ENCODE measurements around the gene LRRC4C. TPM values are rescaled to one million over a fixed set of nuclear protein-coding genes. Genes with fewer than 3 reads are reported as not detected.

The LRRC4C gene
- total RNA-seq, 1 experiment from 2014 or later = not detected

GRCh38 chr11:40701027-40701426, 758.4 kb downstream of the LRRC4C start:
- CTCF ChIA-PET = no interaction called here
- no peaks in the 10 kb centered on the region for H3K36me3 ChIP-seq (ENCODE audit: low read depth, low read length)
- no peak for ATAC-seq
- TF ChIP-seq EZH2 (IDR thresholded peaks at IDR 0.05; ENCODE audit: low read length, unreplicated experiment) = no peak
- TF ChIP-seq CTCF (conservative IDR thresholded peaks at IDR 0.05; ENCODE audit: low read depth, low read length) = no peak
- TF ChIP-seq EZH2phosphoT487 (IDR thresholded peaks at IDR 0.05; ENCODE audit: borderline replicate concordance, low read length) = no peak
- no peak overlapping the region for H3K4me2 ChIP-seq (ENCODE audit: low read length)
- H3K27ac ChIP-seq (ENCODE audit: low read length) = no peak overlapping the region
- BruUV-seq (replicated peaks) = no TSS peak
- no peaks in the 10 kb centered on the region for H3K79me2 ChIP-seq (ENCODE audit: low read length)
- no peaks in the 10 kb centered on the region for H3K9me3 ChIP-seq (ENCODE audit: low read length)
- no peak for DNase-seq
- no peak overlapping the region for H3K4me3 ChIP-seq (ENCODE audit: low read length)
- H3K4me1 ChIP-seq (ENCODE audit: insufficient read depth, low read length) = no peaks in the 10 kb centered on the region
- POLR2A ChIA-PET (ENCODE audit: unreplicated experiment) = no interaction called here
- no peak overlapping the region for H2AFZ ChIP-seq (ENCODE audit: low read length)
- H4K20me1 ChIP-seq (ENCODE audit: low read length) = no peaks in the 10 kb centered on the region
- intact Hi-C loops (cut with micrococcal nuclease) = no loop called here
- no peaks in the 10 kb centered on the region for H3F3A ChIP-seq (ENCODE audit: low read length, unreplicated experiment)
- no peak overlapping the region for H3K9ac ChIP-seq (ENCODE audit: low read length)
- no peaks in the 10 kb centered on the region for H3K27me3 ChIP-seq (ENCODE audit: low read length)
- no peaks in the 10 kb centered on the region for H3K9me2 ChIP-seq (replicated peaks; ENCODE audit: low read length)

GRCh38 chr11:40689823-40690222, 769.6 kb downstream of the LRRC4C start:
- H3K36me3 ChIP-seq (ENCODE audit: low read depth, low read length) = no peaks in the 10 kb centered on the region
- intact Hi-C loops (cut with micrococcal nuclease) = no loop called here
- no peaks in the 10 kb centered on the region for H3K4me1 ChIP-seq (ENCODE audit: insufficient read depth, low read length)
- no peak overlapping the region for H3K4me3 ChIP-seq (ENCODE audit: low read length)
- H3K4me2 ChIP-seq (ENCODE audit: low read length) = no peak overlapping the region
- H2AFZ ChIP-seq (ENCODE audit: low read length) = no peak overlapping the region
- no peak overlapping the region for H3K27ac ChIP-seq (ENCODE audit: low read length)
- ChIA-PET CTCF (no interaction called here), POLR2A (ENCODE audit: unreplicated experiment) (no interaction called here)
- H3K9me3 ChIP-seq (ENCODE audit: low read length) = no peaks in the 10 kb centered on the region
- H3K79me2 ChIP-seq (ENCODE audit: low read length) = no peaks in the 10 kb centered on the region
- TF ChIP-seq EZH2 (IDR thresholded peaks at IDR 0.05; ENCODE audit: low read length, unreplicated experiment) = no peak
- no peaks in the 10 kb centered on the region for H3K27me3 ChIP-seq (ENCODE audit: low read length)
- H3F3A ChIP-seq (ENCODE audit: low read length, unreplicated experiment) = no peaks in the 10 kb centered on the region
- DNase-seq (no peak), ATAC-seq (no peak)
- no TSS peak for BruUV-seq (replicated peaks)
- no peaks in the 10 kb centered on the region for H4K20me1 ChIP-seq (ENCODE audit: low read length)
- no peaks in the 10 kb centered on the region for H3K9me2 ChIP-seq (replicated peaks; ENCODE audit: low read length)
- H3K9ac ChIP-seq (ENCODE audit: low read length) = no peak overlapping the region

GRCh38 chr11:40688369-40688768, 771.1 kb downstream of the LRRC4C start:
- Histone ChIP-seq H3K79me2 (ENCODE audit: low read length) (no peaks in the 10 kb centered on the region), H3K27me3 (ENCODE audit: low read length) (no peaks in the 10 kb centered on the region), H3K4me2 (ENCODE audit: low read length) (no peak overlapping the region), H3K9me2 (replicated peaks; ENCODE audit: low read length) (no peaks in the 10 kb centered on the region), H2AFZ (ENCODE audit: low read length) (no peak overlapping the region), H3K9me3 (ENCODE audit: low read length) (no peaks in the 10 kb centered on the region), H3K9ac (ENCODE audit: low read length) (no peak overlapping the region), H3K4me3 (ENCODE audit: low read length) (no peak overlapping the region), H3F3A (ENCODE audit: low read length, unreplicated experiment) (no peaks in the 10 kb centered on the region), H3K4me1 (ENCODE audit: insufficient read depth, low read length) (no peaks in the 10 kb centered on the region), H3K36me3 (ENCODE audit: low read depth, low read length) (no peaks in the 10 kb centered on the region), H4K20me1 (ENCODE audit: low read length) (no peaks in the 10 kb centered on the region), H3K27ac (ENCODE audit: low read length) (no peak overlapping the region)
- ChIA-PET CTCF (no interaction called here), POLR2A (ENCODE audit: unreplicated experiment) (no interaction called here)
- DNase-seq = no peak
- no peak for ATAC-seq
- intact Hi-C loops (cut with micrococcal nuclease) = no loop called here
- TF ChIP-seq CTCF (conservative IDR thresholded peaks at IDR 0.05; ENCODE audit: low read depth, low read length) (no peak), EZH2 (IDR thresholded peaks at IDR 0.05; ENCODE audit: low read length, unreplicated experiment) (no peak), EZH2phosphoT487 (IDR thresholded peaks at IDR 0.05; ENCODE audit: borderline replicate concordance, low read length) (no peak)
- no TSS peak for BruUV-seq (replicated peaks)
